CD4-positive, CD25-positive, alpha-beta regulatory T cell (primary cell): ENCODE measurements around the gene LILRB4. TPM values are rescaled to one million over a fixed set of nuclear protein-coding genes. Genes with fewer than 3 reads are reported as not detected.

Source experiments
- polyA plus RNA-seq, 4 donors: library from polyadenylated mRNA; unstranded; fragments of 300-500 nt; fragmentation: Illumina TruSeq; gene quantifications; one replicate each; pipeline ENCODE4 v1.2.3, GENCODE V29; 2021
- total RNA-seq: library from RNA; stranded (reverse); gene quantifications from one replicate; pipeline ENCODE4 v1.2.3, GENCODE V29; 2022

Gene LILRB4
- total and polyA plus RNA-seq, 5 donors from 2014 or later = not detected

Other genes with a start within 250 kb of the LILRB4 start
- not detected for gene TTYH1, start 247.5 kb upstream of the LILRB4 start, total RNA-seq
- gene TTYH1, start 247.5 kb upstream of the LILRB4 start, polyA plus RNA-seq = under 1 TPM in 3 of 4 donors, not detected in 1; 0.17 to 1.00 (median 0.31) TPM
- 558 TPM for gene LENG8, start 213.8 kb upstream of the LILRB4 start, total RNA-seq
- 1 to 10 TPM; 3.9 to 8.6 (median 6.1) TPM for gene LENG8, start 213.8 kb upstream of the LILRB4 start, polyA plus RNA-seq
- 3.9 TPM for gene LENG9, start 199.2 kb upstream of the LILRB4 start, total RNA-seq
- under 1 TPM in 3 of 4 donors, not detected in 1; 0.21 to 0.73 (median 0.33) TPM for gene LENG9, start 199.2 kb upstream of the LILRB4 start, polyA plus RNA-seq
- gene CDC42EP5, start 189.7 kb upstream of the LILRB4 start, total RNA-seq = not detected
- gene CDC42EP5, start 189.7 kb upstream of the LILRB4 start, polyA plus RNA-seq = not detected
- 62.2 TPM for gene LAIR2, start 160.2 kb upstream of the LILRB4 start, total RNA-seq
- gene LAIR2, start 160.2 kb upstream of the LILRB4 start, polyA plus RNA-seq = 100 to 1,000 TPM; 123 to 365 (median 158) TPM
- not detected for gene LILRA2, start 89.2 kb upstream of the LILRB4 start, total RNA-seq
- gene LILRA2, start 89.2 kb upstream of the LILRB4 start, polyA plus RNA-seq = under 1 TPM in 2 of 4 donors, not detected in 2; 0.18 to 0.64 TPM
- gene LILRA1, start 69.4 kb upstream of the LILRB4 start, total RNA-seq = not detected
- under 1 TPM in 1 of 4 donors, not detected in 3; 0.10 TPM for gene LILRA1, start 69.4 kb upstream of the LILRB4 start, polyA plus RNA-seq
- not detected for gene LILRB1, start 32.5 kb upstream of the LILRB4 start, total RNA-seq
- gene LILRB1, start 32.5 kb upstream of the LILRB4 start, polyA plus RNA-seq = under 1 TPM in 2 of 4 donors, not detected in 2; 0.10 to 0.14 TPM
- not detected for gene KIR3DL3, start 61.5 kb downstream of the LILRB4 start, total RNA-seq
- not detected for gene KIR3DL3, start 61.5 kb downstream of the LILRB4 start, polyA plus RNA-seq
- not detected for gene KIR2DL3, start 75.5 kb downstream of the LILRB4 start, total RNA-seq
- not detected for gene KIR2DL3, start 75.5 kb downstream of the LILRB4 start, polyA plus RNA-seq
- not detected for gene KIR2DL1, start 106.8 kb downstream of the LILRB4 start, total RNA-seq
- gene KIR2DL1, start 106.8 kb downstream of the LILRB4 start, polyA plus RNA-seq = under 1 TPM in 1 of 4 donors, not detected in 3; 0.10 TPM
- not detected for gene KIR2DL4, start 140.6 kb downstream of the LILRB4 start, total RNA-seq
- not detected for gene KIR2DL4, start 140.6 kb downstream of the LILRB4 start, polyA plus RNA-seq
- not detected for gene KIR3DL1, start 153.5 kb downstream of the LILRB4 start, total RNA-seq
- gene KIR3DL1, start 153.5 kb downstream of the LILRB4 start, polyA plus RNA-seq = under 1 TPM in 2 of 4 donors, not detected in 2; 0.12 to 0.15 TPM
- gene KIR2DS4, start 169.7 kb downstream of the LILRB4 start, total RNA-seq = not detected
- gene KIR2DS4, start 169.7 kb downstream of the LILRB4 start, polyA plus RNA-seq = under 1 TPM in 1 of 4 donors, not detected in 3; 0.10 TPM
- gene KIR3DL2, start 187.5 kb downstream of the LILRB4 start, total RNA-seq = 0.74 TPM
- under 1 TPM; 0.25 to 0.94 (median 0.52) TPM for gene KIR3DL2, start 187.5 kb downstream of the LILRB4 start, polyA plus RNA-seq
- gene FCAR, start 211.2 kb downstream of the LILRB4 start, total RNA-seq = not detected
- under 1 TPM in 1 of 4 donors, not detected in 3; 0.21 TPM for gene FCAR, start 211.2 kb downstream of the LILRB4 start, polyA plus RNA-seq
- gene NCR1, start 243.2 kb downstream of the LILRB4 start, total RNA-seq = not detected
- gene NCR1, start 243.2 kb downstream of the LILRB4 start, polyA plus RNA-seq = under 1 TPM in 3 of 4 donors, not detected in 1; 0.36 to 0.47 (median 0.39) TPM